Measurements from ENCODE around the gene AUTS2.

Gene AUTS2

GRCh38 chr7:70457883-70458680 lies 859.8 kb downstream of the AUTS2 start:
- DNase-seq: no peak

GRCh38 chr7:70458745-70459144 lies 860.5 kb downstream of the AUTS2 start:
- DNase-seq: no peak

- DNase-seq: no peak
These were observed 861.3 kb downstream of the AUTS2 start for GRCh38 chr7:70459546-70459945.

GRCh38 chr7:70460071-70460470 lies 861.8 kb downstream of the AUTS2 start:
- no peak for DNase-seq

GRCh38 chr7:70460562-70460961 lies 862.3 kb downstream of the AUTS2 start:
- DNase-seq: no peak

- no peak for DNase-seq
These were observed 865.2 kb downstream of the AUTS2 start for GRCh38 chr7:70463352-70463938.

- no peak for DNase-seq
These were observed 868.6 kb downstream of the AUTS2 start for GRCh38 chr7:70466725-70467364.

- DNase-seq: no peak
These were observed 872.5 kb downstream of the AUTS2 start for GRCh38 chr7:70470746-70471145.

- no peak for DNase-seq
These were observed 874.4 kb downstream of the AUTS2 start for GRCh38 chr7:70472601-70473237.

- no peak for DNase-seq
These were observed 876.5 kb downstream of the AUTS2 start for GRCh38 chr7:70474639-70475234.

GRCh38 chr7:70477036-70478010 lies 879.0 kb downstream of the AUTS2 start:
- DNase-seq: no peak

GRCh38 chr7:70479153-70480021 lies 881.1 kb downstream of the AUTS2 start:
- DNase-seq: no peak

- DNase-seq: no peak
These were observed 882.8 kb downstream of the AUTS2 start for GRCh38 chr7:70480927-70481569.

- DNase-seq: no peak
These were observed 883.4 kb downstream of the AUTS2 start for GRCh38 chr7:70481570-70482123.

GRCh38 chr7:70484255-70484654 lies 886.0 kb downstream of the AUTS2 start:
- no peak for DNase-seq

- no peak for DNase-seq
These were observed 888.7 kb downstream of the AUTS2 start for GRCh38 chr7:70486977-70487376.

- no peak for DNase-seq
These were observed 889.2 kb downstream of the AUTS2 start for GRCh38 chr7:70487428-70487827.

- DNase-seq: no peak
These were observed 889.6 kb downstream of the AUTS2 start for GRCh38 chr7:70487886-70488285.

GRCh38 chr7:70489813-70490212 lies 891.5 kb downstream of the AUTS2 start:
- no peak for DNase-seq

- no peak for DNase-seq
These were observed 894.4 kb downstream of the AUTS2 start for GRCh38 chr7:70492625-70493024.

All from CD4-positive, alpha-beta T cell treated with Interleukin-1 beta for 1 hour (primary cell).